ENCODE results near the gene OPRL1.

- TF ChIP-seq MXI1 (IDR thresholded peaks at IDR 0.05; ENCODE audit: low read depth, low read length) (no peak), SMC3 (IDR thresholded peaks at IDR 0.05; ENCODE audit: low read depth, low read length) (no peak), YY1 (IDR thresholded peaks at IDR 0.05; ENCODE audit: low read depth) (no peak), CTCF (IDR thresholded peaks at IDR 0.05) (no peak), POLR2AphosphoS5 (IDR thresholded peaks at IDR 0.05; ENCODE audit: low read depth, low read length) (no peak), TAF1 (IDR thresholded peaks at IDR 0.05; ENCODE audit: borderline replicate concordance, low read depth, low read length) (no peak), USF2 (IDR thresholded peaks at IDR 0.05; ENCODE audit: borderline replicate concordance, low read depth, low read length) (no peak), TEAD4 (IDR thresholded peaks at IDR 0.05; ENCODE audit: borderline replicate concordance, insufficient read depth) (no peak), GATA2 (CRISPR knock-in tag; IDR thresholded peaks at IDR 0.05) (no peak), GABPA (IDR thresholded peaks at IDR 0.05; ENCODE audit: low read depth) (no peak)
These were observed 49.4 kb downstream of the OPRL1 start for GRCh38 chr20:64129146-64129782.
